Activated T-helper 17 cell treated with anti-CD3 and anti-CD28 coated beads, Interleukin-2, amount 50 U/mL, for 72 hours (primary cell): Measurements from ENCODE around the gene ATP6V1C2. TPM values are rescaled to one million over a fixed set of nuclear protein-coding genes. Genes with fewer than 3 reads are reported as not detected.
"Not testable (repeated sequence)": the region's sequence is repeated elsewhere in the genome, so short reads cannot be mapped to it uniquely, and the experiment has no call there.

Source experiments
- ATAC-seq: fragments of 150-1000 bp; cut with Tn5 transposase; replicated peaks from 2 replicates; pipeline ENCODE4 v1.10.0; 2021; ENCODE audit warnings: mild to moderate bottlenecking, moderate library complexity
- H3K27ac Mint-ChIP-seq: one replicate; pipeline ENCODE4 v1.8.0; 2022; ENCODE audit warnings: mixed read lengths
- H3K27me3 Mint-ChIP-seq: one replicate; pipeline ENCODE4 v1.8.0; 2022; ENCODE audit warnings: mixed read lengths
- H3K36me3 Mint-ChIP-seq: one replicate; pipeline ENCODE4 v1.8.0; 2022; ENCODE audit warnings: low read depth, mild to moderate bottlenecking, mixed read lengths
- H3K4me1 Mint-ChIP-seq: one replicate; pipeline ENCODE4 v1.8.0; 2022; ENCODE audit warnings: mixed read lengths
- H3K4me3 Mint-ChIP-seq: one replicate; pipeline ENCODE4 v1.8.0; 2022; ENCODE audit warnings: mild to moderate bottlenecking, mixed read lengths
- H3K9me3 Mint-ChIP-seq: one replicate; pipeline ENCODE4 v1.8.0; 2022; ENCODE audit warnings: mixed read lengths
- total RNA-seq, 2 donors: library from RNA; stranded (reverse); gene quantifications; one replicate each; pipeline ENCODE4 v1.2.3, GENCODE V29; 2022

Gene ATP6V1C2
- total RNA-seq, 2 donors from 2014 or later: not detected

DNA sequence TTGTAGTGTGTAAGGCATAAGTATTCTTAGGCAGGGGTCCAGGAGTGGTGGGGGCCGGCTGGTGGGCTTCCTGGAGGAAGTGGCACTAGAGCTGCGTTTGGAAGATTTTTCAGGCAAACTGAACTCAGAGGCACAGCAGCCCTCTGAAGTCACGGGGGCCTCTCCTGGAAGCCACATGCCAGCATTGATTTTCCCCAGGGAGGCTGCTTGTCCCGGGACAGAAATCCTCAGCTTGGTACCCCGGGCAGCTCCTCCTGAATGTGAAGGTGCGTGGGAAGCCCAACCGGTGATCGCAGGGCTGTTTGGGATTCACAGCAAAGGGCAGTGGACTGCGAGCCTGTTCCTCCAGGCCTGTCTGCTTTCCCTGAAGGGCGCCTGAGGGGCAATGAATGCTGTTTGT, 92.7 kb downstream of the ATP6V1C2 start:
- Mint-ChIP-seq H3K27ac (no peak overlapping the region), H3K27me3 (no peaks in the 10 kb centered on the region), H3K9me3 (no peaks in the 10 kb centered on the region), H3K36me3 (peaks cover 28% of the 10 kb centered on the region), H3K4me3 (peak overlapping the region; percentile 75), H3K4me1 (peaks cover 11% of the 10 kb centered on the region)
- no peak for ATAC-seq

DNA sequence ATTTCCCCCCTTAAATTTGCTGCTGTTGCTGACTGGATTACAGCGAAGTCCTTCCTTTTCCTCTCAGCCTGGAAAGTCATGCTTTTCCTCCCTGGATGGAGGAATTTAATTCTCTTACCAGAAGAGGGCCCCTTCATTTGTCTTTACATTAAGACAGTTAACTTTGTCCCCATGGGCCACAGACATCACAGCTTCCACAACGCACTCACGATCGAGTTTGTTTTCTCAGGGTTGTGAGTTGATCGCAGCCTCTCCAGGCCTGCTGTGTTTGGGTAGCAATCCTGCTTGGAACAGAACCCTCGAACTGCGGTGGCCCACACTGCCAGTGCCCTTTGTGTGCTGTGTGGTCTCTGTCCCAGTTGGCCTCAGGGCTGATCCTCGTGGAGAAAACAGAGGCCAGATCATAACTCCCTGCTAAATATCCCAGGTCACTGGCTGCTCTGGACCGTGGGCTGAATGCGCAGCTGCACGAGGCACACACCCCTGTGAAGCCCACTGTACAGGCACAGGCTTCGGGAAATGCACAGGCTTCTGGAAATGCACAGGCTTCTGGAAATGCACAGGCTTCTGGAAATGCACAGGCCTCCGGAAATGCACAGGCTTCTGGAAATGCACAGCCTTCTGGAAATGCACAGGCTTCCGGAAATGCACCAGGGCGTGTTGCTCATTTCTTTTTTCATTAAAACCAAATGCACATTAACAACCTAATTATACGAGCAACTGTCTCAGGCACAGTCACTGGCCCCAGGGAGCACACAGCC, 93.3 kb downstream of the ATP6V1C2 start:
- peaks cover under 1% of the 10 kb centered on the region for H3K27me3 Mint-ChIP-seq
- no peaks in the 10 kb centered on the region for H3K9me3 Mint-ChIP-seq
- no peak overlapping the region for H3K27ac Mint-ChIP-seq
- H3K4me3 Mint-ChIP-seq: peak overlapping the region; percentile 75
- H3K4me1 Mint-ChIP-seq: peaks cover 10% of the 10 kb centered on the region
- no peak for ATAC-seq
- H3K36me3 Mint-ChIP-seq: peaks cover 22% of the 10 kb centered on the region

DNA sequence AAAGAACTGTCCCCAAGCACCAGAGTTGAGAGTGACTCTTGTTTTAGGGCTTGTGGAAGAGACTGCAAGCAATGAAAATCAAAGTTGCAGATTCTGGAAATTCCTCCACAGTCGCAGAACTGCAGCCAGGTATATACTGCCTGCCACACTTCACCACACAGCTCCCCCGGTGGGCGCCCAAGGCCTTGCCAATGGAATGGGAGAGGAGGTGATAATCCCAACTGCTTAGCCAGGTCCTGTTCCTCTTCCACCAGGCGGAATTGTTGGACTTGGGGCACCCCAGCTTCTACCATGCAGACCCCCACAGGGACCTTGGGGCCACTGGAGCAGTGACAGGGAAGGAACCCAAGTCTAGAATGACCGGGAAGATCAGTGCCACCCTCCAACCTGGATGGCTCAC, 96.0 kb downstream of the ATP6V1C2 start:
- Mint-ChIP-seq H3K27me3 (peaks cover 7% of the 10 kb centered on the region), H3K27ac (no peak overlapping the region), H3K36me3 (no peaks in the 10 kb centered on the region), H3K4me3 (no peak overlapping the region), H3K9me3 (no peaks in the 10 kb centered on the region), H3K4me1 (no peaks in the 10 kb centered on the region)
- ATAC-seq: no peak

DNA sequence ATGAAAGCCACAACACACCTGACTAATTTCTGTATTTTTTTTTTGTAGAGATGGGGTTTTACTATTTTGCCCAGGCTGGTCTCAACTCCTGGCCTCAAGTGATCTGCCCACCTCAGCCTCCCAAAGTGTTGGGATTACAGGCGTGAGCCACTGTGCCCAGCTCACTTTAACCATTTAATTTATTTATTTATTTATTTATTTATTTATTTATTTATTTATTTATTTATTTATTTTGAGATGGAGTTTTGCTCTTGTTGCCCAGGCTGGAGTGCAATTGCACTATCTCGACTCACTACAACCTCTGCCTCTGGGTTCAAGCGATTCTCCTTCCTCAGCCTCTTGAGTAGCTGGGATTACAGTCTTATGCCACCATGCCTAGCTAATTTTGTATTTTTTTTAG, 96.9 kb downstream of the ATP6V1C2 start:
- H3K4me1 Mint-ChIP-seq, ATAC-seq, H3K4me3 Mint-ChIP-seq, H3K27me3 Mint-ChIP-seq, H3K36me3 Mint-ChIP-seq, H3K9me3 Mint-ChIP-seq, H3K27ac Mint-ChIP-seq: not testable (repeated sequence)

DNA sequence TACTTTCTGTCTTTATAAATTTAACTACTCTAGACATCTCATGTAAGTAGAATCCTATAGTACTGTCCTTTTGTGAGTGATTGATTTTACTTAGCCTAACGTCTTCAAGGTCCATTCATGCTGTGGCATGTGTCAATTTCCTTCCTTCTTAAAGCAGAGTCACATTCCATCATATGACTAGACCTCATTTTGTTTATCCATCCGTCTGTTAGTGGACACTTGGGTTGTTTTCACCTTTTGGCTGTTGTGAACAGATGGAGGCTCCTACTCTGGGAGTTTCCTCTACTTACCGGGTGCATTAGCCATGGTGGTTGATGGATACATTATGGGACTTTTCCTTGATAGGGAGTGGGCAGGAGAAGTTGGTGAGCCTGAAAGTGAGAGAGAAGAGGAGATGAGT, 97.6 kb downstream of the ATP6V1C2 start:
- no peak overlapping the region for H3K27ac Mint-ChIP-seq

DNA sequence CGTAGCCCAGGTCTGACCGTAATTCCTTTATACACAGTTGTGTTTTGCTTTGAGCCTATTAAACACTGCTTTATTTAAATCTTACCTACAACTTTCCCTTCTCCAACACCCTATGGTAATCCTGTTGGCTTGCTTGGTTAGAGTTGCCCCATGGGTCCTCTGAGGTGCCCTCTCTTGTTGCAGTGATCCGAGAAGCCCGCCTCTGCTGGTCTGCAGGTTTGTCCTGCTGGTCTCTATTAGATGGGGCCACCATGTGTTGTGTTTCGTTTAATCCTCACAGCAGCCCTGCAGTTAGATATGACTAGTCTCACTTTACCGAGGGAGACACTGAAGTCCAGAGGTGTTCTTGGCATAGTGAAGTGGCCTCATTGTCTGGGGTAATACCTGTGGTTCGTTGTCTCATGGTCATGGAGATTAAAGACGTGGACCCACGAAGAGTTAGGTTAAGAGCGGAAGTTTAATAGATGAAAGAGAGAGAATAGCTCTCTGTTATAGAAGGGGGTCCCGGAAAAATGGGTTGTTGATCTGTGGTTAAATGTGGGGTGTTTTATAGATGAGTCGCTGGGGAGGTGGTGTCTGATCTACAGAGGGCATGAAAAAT, 98.4 kb downstream of the ATP6V1C2 start:
- no peak overlapping the region for H3K4me3 Mint-ChIP-seq
- H3K27me3 Mint-ChIP-seq: peaks cover 9% of the 10 kb centered on the region
- no peak for ATAC-seq

More for the DNA sequence above, 97.6 kb downstream of the ATP6V1C2 start:
- Mint-ChIP-seq H3K4me1 (no peaks in the 10 kb centered on the region), H3K9me3 (no peaks in the 10 kb centered on the region), H3K36me3 (no peaks in the 10 kb centered on the region), H3K27me3 (peaks cover 7% of the 10 kb centered on the region), H3K4me3 (no peak overlapping the region)
- ATAC-seq: no peak

DNA sequence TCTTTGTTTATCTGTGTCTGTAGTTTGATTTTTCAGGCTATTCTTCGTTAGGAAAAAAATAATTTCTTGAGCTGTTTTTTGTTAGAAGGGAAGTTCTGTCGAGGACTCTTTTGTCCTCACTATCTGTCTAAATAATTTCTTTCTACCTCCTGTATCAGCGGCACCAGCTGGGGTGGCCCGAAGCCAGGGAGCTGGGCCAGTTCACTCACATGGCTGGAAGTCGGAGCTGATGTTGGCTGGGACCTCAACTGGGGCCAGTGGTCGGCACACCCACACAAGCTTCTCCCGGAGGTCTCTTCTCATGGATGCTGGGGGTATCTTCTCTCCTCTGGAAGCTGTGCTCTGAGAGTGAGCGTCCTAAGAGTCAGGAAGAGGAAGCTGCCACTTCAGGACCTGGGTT, 99.1 kb downstream of the ATP6V1C2 start:
- H3K4me3 Mint-ChIP-seq: no peak overlapping the region
- ATAC-seq: no peak
- H3K27me3 Mint-ChIP-seq: peaks cover 14% of the 10 kb centered on the region
- H3K27ac Mint-ChIP-seq: no peak overlapping the region
- H3K9me3 Mint-ChIP-seq: no peaks in the 10 kb centered on the region
- no peaks in the 10 kb centered on the region for H3K36me3 Mint-ChIP-seq
- H3K4me1 Mint-ChIP-seq: no peaks in the 10 kb centered on the region

More for the DNA sequence above, 98.4 kb downstream of the ATP6V1C2 start:
- Mint-ChIP-seq H3K4me1 (no peaks in the 10 kb centered on the region), H3K36me3 (no peaks in the 10 kb centered on the region), H3K9me3 (no peaks in the 10 kb centered on the region), H3K27ac (no peak overlapping the region)

DNA sequence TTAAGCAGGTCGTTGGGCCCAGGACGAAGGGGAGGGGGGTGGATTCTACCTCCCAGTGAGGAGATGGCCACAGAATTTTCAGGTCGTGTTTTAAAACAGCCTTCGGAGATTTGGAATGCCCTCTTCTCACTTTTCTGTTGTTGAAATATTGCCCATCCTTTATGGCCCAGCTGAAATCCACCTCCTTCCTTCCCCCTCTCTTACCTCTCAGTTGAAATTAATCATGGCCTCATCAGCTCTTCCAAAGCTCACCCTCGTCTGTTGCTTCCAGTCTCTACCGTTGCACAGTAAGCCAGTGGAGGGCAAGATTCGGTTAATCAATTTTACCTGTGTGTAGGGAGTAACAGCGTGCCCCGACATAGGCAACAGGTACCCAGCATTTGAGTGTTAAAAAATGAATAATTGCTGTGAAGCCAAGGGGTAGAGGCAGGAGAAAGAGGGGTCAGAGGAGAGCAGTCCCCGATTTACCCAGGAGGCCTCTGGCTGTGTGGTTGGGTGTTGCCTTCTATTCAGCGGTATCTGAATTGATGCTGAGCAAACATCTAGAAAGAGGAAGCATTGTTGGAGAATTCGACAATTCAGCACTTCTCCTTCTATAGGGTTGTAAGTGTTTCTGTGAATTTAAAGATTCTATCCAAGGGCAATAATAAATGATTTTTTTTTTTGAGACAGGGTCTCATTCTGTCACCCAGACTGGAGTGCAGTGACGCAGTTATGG, 99.7 kb downstream of the ATP6V1C2 start:
- ATAC-seq: no peak
- Mint-ChIP-seq H3K4me1 (no peaks in the 10 kb centered on the region), H3K9me3 (no peaks in the 10 kb centered on the region), H3K27ac (no peak overlapping the region), H3K36me3 (no peaks in the 10 kb centered on the region), H3K27me3 (peaks cover 14% of the 10 kb centered on the region), H3K4me3 (no peak overlapping the region)

DNA sequence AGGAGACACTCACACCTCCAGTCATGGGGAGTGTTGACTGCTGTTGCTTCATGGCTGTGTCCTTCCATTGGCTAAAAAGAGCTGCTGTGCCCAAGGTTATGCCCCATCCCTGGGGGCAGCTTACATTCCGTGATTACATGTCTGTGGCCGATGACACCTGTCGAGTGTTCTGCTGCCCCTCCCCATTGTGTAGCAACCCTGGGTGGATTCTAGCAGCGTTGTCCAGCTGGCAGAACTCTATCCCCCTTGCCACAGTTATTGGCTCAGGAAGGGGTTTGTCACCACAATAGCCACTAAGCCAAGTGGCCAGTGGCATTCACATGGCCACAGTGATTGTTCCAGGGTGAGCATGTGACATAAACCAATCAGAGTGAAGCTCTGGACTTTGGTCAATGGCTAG, 102.8 kb downstream of the ATP6V1C2 start:
- H3K27me3 Mint-ChIP-seq: peaks cover 18% of the 10 kb centered on the region
- no peak overlapping the region for H3K4me3 Mint-ChIP-seq
- no peaks in the 10 kb centered on the region for H3K36me3 Mint-ChIP-seq

DNA sequence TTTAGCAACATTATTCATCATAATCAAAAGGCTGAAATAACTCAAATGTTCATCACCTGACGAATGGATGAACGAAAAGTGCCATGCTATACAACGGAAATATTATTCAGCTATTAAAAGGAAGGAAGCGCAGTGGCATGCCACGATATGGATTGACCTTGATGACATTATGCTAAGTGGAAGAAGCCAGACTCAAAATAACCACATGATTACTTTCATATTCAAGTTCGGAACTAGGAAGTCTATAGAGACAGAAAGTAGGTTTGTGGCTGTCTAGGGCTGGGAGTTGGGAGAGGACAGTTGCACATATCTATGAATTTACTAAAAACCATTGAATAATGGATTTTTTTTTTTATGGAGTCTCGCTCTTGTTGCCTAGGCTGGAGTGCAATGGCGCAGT, 104.6 kb downstream of the ATP6V1C2 start:
- no peak overlapping the region for H3K27ac Mint-ChIP-seq
- H3K36me3 Mint-ChIP-seq: no peaks in the 10 kb centered on the region
- no peak overlapping the region for H3K4me3 Mint-ChIP-seq
- H3K4me1 Mint-ChIP-seq: no peaks in the 10 kb centered on the region
- H3K27me3 Mint-ChIP-seq: peaks cover 14% of the 10 kb centered on the region
- ATAC-seq: no peak
- H3K9me3 Mint-ChIP-seq: no peaks in the 10 kb centered on the region

More for the DNA sequence above, 102.8 kb downstream of the ATP6V1C2 start:
- H3K9me3 Mint-ChIP-seq: no peaks in the 10 kb centered on the region
- ATAC-seq: no peak
- no peaks in the 10 kb centered on the region for H3K4me1 Mint-ChIP-seq
- H3K27ac Mint-ChIP-seq: no peak overlapping the region

DNA sequence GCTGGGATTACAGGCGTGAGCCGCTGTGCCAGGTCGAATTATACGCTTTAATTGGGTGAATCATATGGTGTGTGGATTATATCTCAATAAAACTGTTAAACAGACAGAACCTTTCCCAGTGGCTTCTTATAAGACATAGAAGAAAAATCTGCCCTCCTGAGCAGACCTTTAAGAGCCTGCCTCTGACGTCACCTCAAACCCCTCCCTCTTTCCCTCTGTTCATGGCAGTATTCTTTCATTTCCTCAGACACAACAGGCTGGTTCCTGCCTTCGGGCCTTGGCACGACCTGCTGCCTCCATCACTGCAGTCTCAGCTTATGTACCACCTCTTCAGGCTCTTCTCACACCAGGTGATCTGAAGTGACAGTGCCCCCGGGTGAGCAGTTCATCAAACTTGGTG, 105.2 kb downstream of the ATP6V1C2 start:
- Mint-ChIP-seq H3K27ac (no peak overlapping the region), H3K27me3 (peaks cover 13% of the 10 kb centered on the region), H3K4me3 (no peak overlapping the region), H3K9me3 (no peaks in the 10 kb centered on the region), H3K36me3 (no peaks in the 10 kb centered on the region), H3K4me1 (no peaks in the 10 kb centered on the region)
- ATAC-seq: no peak

DNA sequence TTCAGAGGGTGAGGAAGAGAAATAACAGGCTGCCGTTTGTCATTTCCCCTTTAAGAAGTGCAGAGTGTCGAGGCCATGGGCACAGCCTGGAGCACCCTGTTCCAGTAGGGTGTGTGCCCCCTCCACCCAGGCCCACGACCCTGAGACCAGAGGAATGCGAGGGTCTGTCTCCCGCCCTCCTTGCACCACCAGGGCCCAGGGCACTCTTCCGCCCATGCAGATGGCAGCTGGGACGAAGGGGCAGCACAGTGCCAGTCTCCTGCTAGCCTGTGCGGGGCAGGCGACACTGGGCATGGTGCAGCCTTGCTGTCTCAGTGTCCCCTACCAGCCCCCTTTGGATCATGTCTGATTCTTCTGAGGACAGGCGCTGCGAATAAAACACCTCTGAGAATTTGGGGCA, 106.9 kb downstream of the ATP6V1C2 start:
- H3K27ac Mint-ChIP-seq: no peak overlapping the region
- peaks cover 16% of the 10 kb centered on the region for H3K27me3 Mint-ChIP-seq
- H3K36me3 Mint-ChIP-seq: no peaks in the 10 kb centered on the region
- no peaks in the 10 kb centered on the region for H3K9me3 Mint-ChIP-seq
- no peak overlapping the region for H3K4me3 Mint-ChIP-seq
- H3K4me1 Mint-ChIP-seq: peaks cover 4% of the 10 kb centered on the region
- ATAC-seq: no peak

DNA sequence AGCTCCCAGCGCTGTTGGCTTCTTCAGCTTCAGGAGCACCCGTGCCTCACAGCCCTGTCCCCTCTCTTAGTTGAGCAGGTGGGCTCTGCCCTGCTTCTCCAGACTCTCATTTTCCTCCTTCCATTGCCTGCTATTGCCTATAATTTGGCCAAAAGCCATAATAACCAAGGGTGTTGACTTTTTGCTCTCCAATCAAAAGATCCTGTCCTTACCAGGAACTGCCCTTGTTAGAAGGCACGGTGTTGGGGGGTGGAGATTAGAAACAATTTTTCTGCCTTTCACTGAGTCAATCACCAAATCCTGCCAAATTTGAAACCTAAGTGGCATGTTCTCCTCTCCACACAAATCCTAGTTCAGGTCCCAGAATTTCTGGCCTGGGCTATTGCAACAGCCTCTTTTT, 107.9 kb downstream of the ATP6V1C2 start:
- H3K27me3 Mint-ChIP-seq: peaks cover 16% of the 10 kb centered on the region
- ATAC-seq: no peak
- no peak overlapping the region for H3K27ac Mint-ChIP-seq
- no peak overlapping the region for H3K4me3 Mint-ChIP-seq
- peaks cover 4% of the 10 kb centered on the region for H3K4me1 Mint-ChIP-seq
- H3K36me3 Mint-ChIP-seq: no peaks in the 10 kb centered on the region
- no peaks in the 10 kb centered on the region for H3K9me3 Mint-ChIP-seq

DNA sequence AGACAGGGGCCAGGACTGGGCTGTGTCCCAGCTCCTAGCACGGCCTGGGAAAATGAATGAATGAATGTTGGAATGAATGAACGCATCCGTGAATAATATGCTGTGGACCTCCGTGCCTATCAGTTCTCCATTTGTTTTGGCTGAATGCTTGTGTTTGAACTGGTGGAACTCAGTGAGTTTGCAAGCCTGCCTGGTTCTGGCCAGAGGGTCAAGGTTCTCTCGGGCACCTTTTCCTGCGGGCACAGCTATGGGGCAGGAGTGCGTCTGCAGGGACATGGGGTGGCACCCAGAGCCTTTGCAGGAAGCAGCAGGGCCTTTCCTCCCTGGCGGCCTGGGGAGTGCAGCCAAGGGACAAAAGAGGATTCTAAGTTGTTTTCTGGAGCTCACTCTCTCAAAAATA, 108.8 kb downstream of the ATP6V1C2 start:
- ATAC-seq: no peak
- Mint-ChIP-seq H3K4me1 (peaks cover 4% of the 10 kb centered on the region), H3K27me3 (peaks cover 10% of the 10 kb centered on the region), H3K9me3 (no peaks in the 10 kb centered on the region), H3K27ac (no peak overlapping the region), H3K4me3 (no peak overlapping the region), H3K36me3 (no peaks in the 10 kb centered on the region)
